Adipocyte (in vitro differentiated cells): Measurements from ENCODE around the gene CCDC184.

Experiments used
- DNase-seq: peaks from one replicate; pipeline ENCODE4 v3.0.0-alpha.2; 2015; ENCODE audit warnings: low read depth
- H3K27me3 ChIP-seq: replicated peaks from 2 replicates; pipeline ENCODE4 v1.7.0; 2013; ENCODE audit warnings: mild to moderate bottlenecking, low read length, moderate library complexity; ENCODE audit not compliant: control insufficient read depth, insufficient read depth
- H3K36me3 ChIP-seq: 2 replicates; pipeline ENCODE4 v1.7.0; 2013; ENCODE audit warnings: low read length, mild to moderate bottlenecking, moderate library complexity; ENCODE audit not compliant: control insufficient read depth, insufficient read depth, severe bottlenecking
- H3K4me1 ChIP-seq: 2 replicates; pipeline ENCODE4 v1.7.0; 2013; ENCODE audit warnings: mild to moderate bottlenecking, low read length, moderate library complexity; ENCODE audit not compliant: control insufficient read depth, insufficient read depth
- H3K4me3 ChIP-seq: 2 replicates; pipeline ENCODE4 v1.7.0; 2013; ENCODE audit warnings: mild to moderate bottlenecking, low read length, moderate library complexity
- H3K9ac ChIP-seq: 2 replicates; pipeline ENCODE4 v1.7.0; 2013; ENCODE audit warnings: mild to moderate bottlenecking, low read length, moderate library complexity
- H3K9me3 ChIP-seq: 2 replicates; pipeline ENCODE4 v1.7.0; 2013; ENCODE audit warnings: mild to moderate bottlenecking, low read length, moderate library complexity; ENCODE audit not compliant: control insufficient read depth

Gene CCDC184

GRCh38 chr12:48180857-48181495 is 2.5 kb upstream of the CCDC184 start:
- Histone ChIP-seq H3K27me3 (peaks cover 30% of the 10 kb centered on the region), H3K9me3 (no peaks in the 10 kb centered on the region), H3K36me3 (no peaks in the 10 kb centered on the region), H3K9ac (no peak overlapping the region), H3K4me1 (peaks cover 15% of the 10 kb centered on the region), H3K4me3 (no peak overlapping the region)
- DNase-seq: no peak

GRCh38 chr12:48182631-48183030 is 813 bp upstream of the CCDC184 start:
- no peak for DNase-seq
- H3K9ac ChIP-seq: peak overlapping the region; percentile 47
- H3K4me3 ChIP-seq: peak overlapping the region; percentile 83
- H3K4me1 ChIP-seq: peaks cover 12% of the 10 kb centered on the region
- H3K27me3 ChIP-seq: peaks cover 23% of the 10 kb centered on the region
- H3K9me3 ChIP-seq: no peaks in the 10 kb centered on the region
- no peaks in the 10 kb centered on the region for H3K36me3 ChIP-seq

GRCh38 chr12:48183876-48184548 is 568 bp downstream of the CCDC184 start:
- Histone ChIP-seq H3K4me3 (peak overlapping the region; percentile 83), H3K4me1 (peaks cover 16% of the 10 kb centered on the region), H3K27me3 (peaks cover 15% of the 10 kb centered on the region), H3K9ac (peak overlapping the region; percentile 47), H3K36me3 (no peaks in the 10 kb centered on the region), H3K9me3 (no peaks in the 10 kb centered on the region)
- no peak for DNase-seq

- Histone ChIP-seq H3K27me3 (peaks cover 9% of the 10 kb centered on the region), H3K4me3 (no peak overlapping the region), H3K9me3 (no peaks in the 10 kb centered on the region), H3K36me3 (no peaks in the 10 kb centered on the region), H3K4me1 (peaks cover 16% of the 10 kb centered on the region), H3K9ac (no peak overlapping the region)
- no peak for DNase-seq
These were observed 1.1 kb downstream of the CCDC184 start for GRCh38 chr12:48184549-48184922.

GRCh38 chr12:48185181-48185919 is 1.9 kb downstream of the CCDC184 start:
- no peak overlapping the region for H3K4me3 ChIP-seq
- no peak overlapping the region for H3K9ac ChIP-seq
- peaks cover 4% of the 10 kb centered on the region for H3K27me3 ChIP-seq
- H3K9me3 ChIP-seq: no peaks in the 10 kb centered on the region
- DNase-seq: no peak
- H3K4me1 ChIP-seq: peaks cover 16% of the 10 kb centered on the region
- no peaks in the 10 kb centered on the region for H3K36me3 ChIP-seq

- Histone ChIP-seq H3K36me3 (no peaks in the 10 kb centered on the region), H3K4me3 (no peak overlapping the region), H3K27me3 (no peaks in the 10 kb centered on the region), H3K9ac (no peak overlapping the region), H3K4me1 (peaks cover 7% of the 10 kb centered on the region), H3K9me3 (no peaks in the 10 kb centered on the region)
- no peak for DNase-seq
These were observed 4.7 kb downstream of the CCDC184 start for GRCh38 chr12:48187916-48188695.

GRCh38 chr12:48189331-48190125 is 6.1 kb downstream of the CCDC184 start:
- Histone ChIP-seq H3K4me1 (peaks cover 8% of the 10 kb centered on the region), H3K27me3 (no peaks in the 10 kb centered on the region), H3K9me3 (no peaks in the 10 kb centered on the region), H3K9ac (no peak overlapping the region), H3K4me3 (no peak overlapping the region), H3K36me3 (no peaks in the 10 kb centered on the region)
- peak; percentile 89 for DNase-seq

- H3K9ac ChIP-seq: no peak overlapping the region
- H3K27me3 ChIP-seq: no peaks in the 10 kb centered on the region
- DNase-seq: no peak
- H3K4me3 ChIP-seq: no peak overlapping the region
- no peaks in the 10 kb centered on the region for H3K36me3 ChIP-seq
- peaks cover 15% of the 10 kb centered on the region for H3K4me1 ChIP-seq
- no peaks in the 10 kb centered on the region for H3K9me3 ChIP-seq
These were observed 7.7 kb downstream of the CCDC184 start for GRCh38 chr12:48191096-48191495.

GRCh38 chr12:48192861-48193260 is 9.4 kb downstream of the CCDC184 start:
- DNase-seq: no peak
- Histone ChIP-seq H3K36me3 (no peaks in the 10 kb centered on the region), H3K9ac (no peak overlapping the region), H3K4me3 (no peak overlapping the region), H3K27me3 (no peaks in the 10 kb centered on the region), H3K9me3 (no peaks in the 10 kb centered on the region), H3K4me1 (peaks cover 24% of the 10 kb centered on the region)

GRCh38 chr12:48193623-48194022 is 10.2 kb downstream of the CCDC184 start:
- no peaks in the 10 kb centered on the region for H3K27me3 ChIP-seq

More at GRCh38 chr12:48193623-48194022, 10.2 kb downstream of the CCDC184 start:
- Histone ChIP-seq H3K4me1 (peaks cover 27% of the 10 kb centered on the region), H3K9me3 (no peaks in the 10 kb centered on the region), H3K36me3 (no peaks in the 10 kb centered on the region), H3K4me3 (no peak overlapping the region), H3K9ac (no peak overlapping the region)
- no peak for DNase-seq
